Measurements from ENCODE around the gene BICRA.

BICRA gene

GRCh38 chr19:47691782-47692181 is 82.8 kb downstream of the BICRA start:
- no peaks in the 10 kb centered on the region for H3K27me3 ChIP-seq (ENCODE audit: insufficient read depth, poor library complexity, severe bottlenecking)
- DNase-seq (ENCODE audit: low read depth in 1 of 2, low spot score in 1 of 2) = no peak
- TF ChIP-seq SPI1 (IDR thresholded peaks at IDR 0.05; ENCODE audit: borderline replicate concordance, low read depth) (no peak), REST (IDR thresholded peaks at IDR 0.05; ENCODE audit: insufficient replicate concordance, low read depth) (no peak), CTCF (IDR thresholded peaks at IDR 0.05; ENCODE audit: insufficient read depth, low read length) (no peak), POLR2AphosphoS5 (IDR thresholded peaks at IDR 0.05; ENCODE audit: low read depth) (no peak), GABPA (IDR thresholded peaks at IDR 0.05; ENCODE audit: low read depth) (no peak)
- H3K27ac ChIP-seq (replicated peaks) = no peak overlapping the region
- no peak overlapping the region for H3K4me3 ChIP-seq (replicated peaks; ENCODE audit: insufficient read depth, low read length)

GRCh38 chr19:47693489-47693888 is 84.6 kb downstream of the BICRA start:
- Histone ChIP-seq H3K27ac (replicated peaks) (no peak overlapping the region), H3K27me3 (ENCODE audit: insufficient read depth, poor library complexity, severe bottlenecking) (no peaks in the 10 kb centered on the region), H3K4me3 (replicated peaks; ENCODE audit: insufficient read depth, low read length) (no peak overlapping the region)
- TF ChIP-seq REST (IDR thresholded peaks at IDR 0.05; ENCODE audit: insufficient replicate concordance, low read depth) (no peak), CTCF (IDR thresholded peaks at IDR 0.05; ENCODE audit: insufficient read depth, low read length) (no peak), SPI1 (IDR thresholded peaks at IDR 0.05; ENCODE audit: borderline replicate concordance, low read depth) (no peak), GABPA (IDR thresholded peaks at IDR 0.05; ENCODE audit: low read depth) (no peak), POLR2AphosphoS5 (IDR thresholded peaks at IDR 0.05; ENCODE audit: low read depth) (no peak)
- DNase-seq (ENCODE audit: low read depth in 1 of 2, low spot score in 1 of 2) = no peak

GRCh38 chr19:47693903-47694302 is 85.0 kb downstream of the BICRA start:
- no peak for DNase-seq (ENCODE audit: low read depth in 1 of 2, low spot score in 1 of 2)
- Histone ChIP-seq H3K4me3 (replicated peaks; ENCODE audit: insufficient read depth, low read length) (no peak overlapping the region), H3K27me3 (ENCODE audit: insufficient read depth, poor library complexity, severe bottlenecking) (no peaks in the 10 kb centered on the region), H3K27ac (replicated peaks) (no peak overlapping the region)
- TF ChIP-seq CTCF (IDR thresholded peaks at IDR 0.05; ENCODE audit: insufficient read depth, low read length) = no peak
- TF ChIP-seq REST (IDR thresholded peaks at IDR 0.05; ENCODE audit: insufficient replicate concordance, low read depth) = no peak
- no peak for TF ChIP-seq POLR2AphosphoS5 (IDR thresholded peaks at IDR 0.05; ENCODE audit: low read depth)
- no peak for TF ChIP-seq SPI1 (IDR thresholded peaks at IDR 0.05; ENCODE audit: borderline replicate concordance, low read depth)
- no peak for TF ChIP-seq GABPA (IDR thresholded peaks at IDR 0.05; ENCODE audit: low read depth)

All from HL-60 (cell line).